Right lobe of liver (tissue), 6 donors: ENCODE measurements around the gene ATP2A1. TPM values are rescaled to one million over a fixed set of nuclear protein-coding genes. Genes with fewer than 3 reads are reported as not detected.
A peak's percentile ranks its signal among the peaks of the same experiment; 100 is the strongest.

Source experiments
- ATAC-seq, 4 donors: fragments of 200-7000 bp; cut with Tn5 transposase; one replicate each; pipeline ENCODE4 v1.9.1; 2020; ENCODE audit warnings: mild to moderate bottlenecking in 4 of 4, moderate library complexity in 4 of 4
- DNase-seq, 3 donors: peaks; one replicate each; pipeline ENCODE4 v3.0.0-alpha.2; 2020
- H3K27ac ChIP-seq, 3 donors: fragments of 200-600 bp; one replicate each; pipeline ENCODE4 v1.8.0; 2022
- H3K27me3 ChIP-seq, 2 donors: fragments of 200-600 bp; one replicate each; pipeline ENCODE4 v1.8.0; 2022
- H3K36me3 ChIP-seq, 4 donors: fragments of 200-600 bp; sonication (generic) in 1 of 4; one replicate each; pipeline versions ENCODE4 v1.5.1 to v1.8.0; 2017 to 2022; ENCODE audit warnings: control low read depth in 1 of 4
- H3K4me1 ChIP-seq, 4 donors: fragments of 200-600 bp; sonication (generic) in 1 of 4; one replicate each; pipeline versions ENCODE4 v1.5.1 to v1.8.0; 2017 to 2022; ENCODE audit warnings: control low read depth in 1 of 4
- H3K4me3 ChIP-seq, 3 donors: fragments of 200-600 bp; one replicate each; pipeline ENCODE4 v1.8.0; 2022
- H3K9me3 ChIP-seq, 4 donors: fragments of 200-600 bp; sonication (generic) in 1 of 4; one replicate each; pipeline versions ENCODE4 v1.5.1 to v1.8.0; 2017 to 2022; ENCODE audit warnings: control low read depth in 1 of 4
- CTCF ChIP-seq, 4 donors: fragments of 200-600 bp in 3 of 4; fragments of 450-650 bp in 1 of 4; IDR thresholded peaks; one replicate each; pipeline versions ENCODE4 v1.5.1 to v1.8.0; 2016 to 2022; ENCODE audit warnings: antibody characterized with exemption in 4 of 4, mild to moderate bottlenecking in 2 of 4
- POLR2A ChIP-seq: fragments of 450-650 bp; IDR thresholded peaks from one replicate; pipeline ENCODE4 v1.6.1; 2017; ENCODE audit warnings: antibody characterized with exemption, mild to moderate bottlenecking
- WGBS: methylation state at CpG from one replicate; pipeline ENCODE4 v1.1.6; 2018; ENCODE audit warnings: low coverage, low lambda C conversion rate; ENCODE audit not compliant: insufficient coverage; ENCODE audit errors: missing lambda C conversion rate; 5-methylcytosine and 5-hydroxymethylcytosine counted together
- intact Hi-C, 2 donors: fragments of 100-400 bp; cut with DNase I; formaldehyde crosslinking; loops; one replicate each; pipeline versions ENCODE4 v1.11.2 to v1.14.1; 2022
- total RNA-seq, 6 experiments: library from RNA; depleted of rRNA in 2 of 6; stranded (reverse); fragments of >200 nt in 2 of 6; fragmentation: NEBNext Ultra II Directional in 3 of 6; extraction: Animal tissue kit (Norgen Biotek cat#: 25700) in 3 of 6; gene quantifications; one replicate each; pipeline versions ENCODE4 v1.1.0 to v1.2.4, GENCODE V29; 2016 to 2023
- donor health status: DM: no; HTN: yes; CAD: no.
- donor health status: DM: no; HTN: no; CAD: no.
- donor health status: DM: no; HTN: no; CAD: no.
- donor health status: DM: no; HTN: yes; CAD: no.
- donor health status: DM: no; HTN: yes; CAD: no.

The ATP2A1 gene
- total RNA-seq, 6 experiments from 2014 or later, result 0.42 to 3.6 (median 0.77) TPM

GRCh38 chr16:28843766-28844165 is 34.5 kb upstream of the ATP2A1 start:
- peaks cover 0 to 12% (median 7%) of the 10 kb centered on the region in 4 donors for H3K4me1 ChIP-seq
- TF ChIP-seq POLR2A (no peak), CTCF (IDR thresholded peaks at IDR 0.05) (no peak)
- ATAC-seq, result no peak
- no peaks in the 10 kb centered on the region for H3K9me3 ChIP-seq
- no peak for DNase-seq
- H3K27me3 ChIP-seq, result no peaks in the 10 kb centered on the region
- no peak overlapping the region for H3K4me3 ChIP-seq
- intact Hi-C loops, result no loop called here
- WGBS, result 90% methylated on average over 9 of the region's 12 CpGs
- H3K27ac ChIP-seq, result no peak overlapping the region
- peaks cover 0 to 34% (median 12%) of the 10 kb centered on the region in 4 donors for H3K36me3 ChIP-seq

- no peak for TF ChIP-seq POLR2A
- TF ChIP-seq CTCF (IDR thresholded peaks at IDR 0.05), result no peak
- H3K4me1 ChIP-seq, result peaks cover 0 to 12% (median 7%) of the 10 kb centered on the region in 4 donors
- intact Hi-C loops, result no loop called here
- no peaks in the 10 kb centered on the region for H3K27me3 ChIP-seq
- H3K36me3 ChIP-seq, result peaks cover 0 to 34% (median 12%) of the 10 kb centered on the region in 4 donors
- ATAC-seq, result no peak
- no peak overlapping the region for H3K4me3 ChIP-seq
- 92% methylated on average over 3 of the region's 19 CpGs for WGBS
- H3K9me3 ChIP-seq, result no peaks in the 10 kb centered on the region
- no peak for DNase-seq
- H3K27ac ChIP-seq, result no peak overlapping the region
These were observed 33.9 kb upstream of the ATP2A1 start for GRCh38 chr16:28844226-28844885.

- Histone ChIP-seq H3K36me3 (peaks cover 0 to 34% (median 12%) of the 10 kb centered on the region in 4 donors), H3K9me3 (no peaks in the 10 kb centered on the region), H3K4me1 (peaks cover 0 to 12% (median 7%) of the 10 kb centered on the region in 4 donors), H3K27ac (peak overlapping the region in 1 of 3 donors; percentile 84), H3K4me3 (peak overlapping the region; percentile 81 to 99 (median 86)), H3K27me3 (no peaks in the 10 kb centered on the region)
- ATAC-seq (peak in 3 of 4 donors; percentile 24 to 35 (median 25)), DNase-seq (no peak)
- WGBS, result 26% methylated on average over 10 of the region's 10 CpGs
- no peak for TF ChIP-seq CTCF (IDR thresholded peaks at IDR 0.05)
- TF ChIP-seq POLR2A, result no peak
- intact Hi-C loops, result no loop called here
These were observed 33.0 kb upstream of the ATP2A1 start for GRCh38 chr16:28845293-28845692.

GRCh38 chr16:28845761-28846079 is 32.6 kb upstream of the ATP2A1 start:
- whole genome bisulfite sequencing, result 1% methylated on average over 10 of the region's 16 CpGs
- H3K9me3 ChIP-seq, result no peaks in the 10 kb centered on the region
- no peaks in the 10 kb centered on the region for H3K27me3 ChIP-seq
- peak overlapping the region; percentile 81 to 99 (median 86) for H3K4me3 ChIP-seq
- ATAC-seq, result no peak
- no peak for DNase-seq
- H3K36me3 ChIP-seq, result peaks cover 0 to 34% (median 12%) of the 10 kb centered on the region in 4 donors
- TF ChIP-seq CTCF (IDR thresholded peaks at IDR 0.05) (no peak), POLR2A (no peak)
- H3K27ac ChIP-seq, result peak overlapping the region; percentile 12 to 84 (median 50)
- H3K4me1 ChIP-seq, result peaks cover 0 to 12% (median 7%) of the 10 kb centered on the region in 4 donors
- intact Hi-C loops, result no loop called here
